Ovary (tissue), 3 donors: Measurements from ENCODE around the gene NAALAD2.

Experiments
- EP300 ChIP-seq: sonication (generic); formaldehyde crosslinking; IDR thresholded peaks from one replicate; pipeline ENCODE4 v1.6.1; 2017; ENCODE audit warnings: antibody characterized with exemption
- POLR2A ChIP-seq: fragments of 450-650 bp; IDR thresholded peaks from one replicate; pipeline ENCODE4 v1.6.1; 2017; ENCODE audit warnings: antibody characterized with exemption, mild to moderate bottlenecking, moderate library complexity
- TF ChIP-seq, protein P1 (sequence below), 3 donors: fragments of 450-650 bp in 2 of 3; fragments of 200-600 bp in 1 of 3; IDR thresholded peaks; one replicate each; pipeline versions ENCODE4 v1.5.1 to v1.8.0; 2016 to 2022; ENCODE audit warnings: antibody characterized with exemption in 3 of 3, mild to moderate bottlenecking in 1 of 3
- donor health status: DM: no; HTN: no; CAD: no.

GRCh38 chr11:90204407-90204806 lies 69.9 kb downstream of the NAALAD2 start:
- TF ChIP-seq, protein P1, sequence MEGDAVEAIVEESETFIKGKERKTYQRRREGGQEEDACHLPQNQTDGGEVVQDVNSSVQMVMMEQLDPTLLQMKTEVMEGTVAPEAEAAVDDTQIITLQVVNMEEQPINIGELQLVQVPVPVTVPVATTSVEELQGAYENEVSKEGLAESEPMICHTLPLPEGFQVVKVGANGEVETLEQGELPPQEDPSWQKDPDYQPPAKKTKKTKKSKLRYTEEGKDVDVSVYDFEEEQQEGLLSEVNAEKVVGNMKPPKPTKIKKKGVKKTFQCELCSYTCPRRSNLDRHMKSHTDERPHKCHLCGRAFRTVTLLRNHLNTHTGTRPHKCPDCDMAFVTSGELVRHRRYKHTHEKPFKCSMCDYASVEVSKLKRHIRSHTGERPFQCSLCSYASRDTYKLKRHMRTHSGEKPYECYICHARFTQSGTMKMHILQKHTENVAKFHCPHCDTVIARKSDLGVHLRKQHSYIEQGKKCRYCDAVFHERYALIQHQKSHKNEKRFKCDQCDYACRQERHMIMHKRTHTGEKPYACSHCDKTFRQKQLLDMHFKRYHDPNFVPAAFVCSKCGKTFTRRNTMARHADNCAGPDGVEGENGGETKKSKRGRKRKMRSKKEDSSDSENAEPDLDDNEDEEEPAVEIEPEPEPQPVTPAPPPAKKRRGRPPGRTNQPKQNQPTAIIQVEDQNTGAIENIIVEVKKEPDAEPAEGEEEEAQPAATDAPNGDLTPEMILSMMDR (IDR thresholded peaks at IDR 0.05) = no peak
- no peak for TF ChIP-seq POLR2A
- TF ChIP-seq EP300 = no peak
